BJ (cell line): Measurements from ENCODE around the gene DNAJC6. TPM values are rescaled to one million over a fixed set of nuclear protein-coding genes. Genes with fewer than 3 reads are reported as not detected.

Experiments used
- CTCF ChIA-PET: fragments of 350-600 bp; formaldehyde crosslinking; extraction: SDS; loops from one replicate; lab custom pipeline; 2021; ENCODE audit warnings: antibody characterized with exemption, inconsistent platforms; lab: Yijun Ruan, JAX
- POLR2A ChIA-PET: fragments of 300-600 bp; sonication (Branson Sonifier 250); formaldehyde crosslinking; extraction: SDS; loops from one replicate; lab custom pipeline; 2021; ENCODE audit warnings: antibody characterized with exemption; lab: Charles Lee
- DNase-seq: peaks from one replicate; pipeline ENCODE4 v3.0.0-alpha.2; 2011; ENCODE audit warnings: low read depth
- H3K27me3 ChIP-seq: 2 replicates; pipeline ENCODE4 v1.6.0; 2011; ENCODE audit warnings: low read length; ENCODE audit not compliant: control insufficient read depth, insufficient read depth
- H3K36me3 ChIP-seq: 2 replicates; pipeline ENCODE4 v1.5.1; 2011; ENCODE audit warnings: low read length; ENCODE audit not compliant: control insufficient read depth, insufficient read depth
- H3K4me3 ChIP-seq: 2 replicates; pipeline ENCODE4 v1.5.1; 2011; ENCODE audit warnings: low read depth, mild to moderate bottlenecking, control low read depth, low read length
- CTCF ChIP-seq: IDR thresholded peaks from 2 replicates; pipeline ENCODE4 v1.5.1; 2011; ENCODE audit warnings: low read depth, mild to moderate bottlenecking, control low read depth, inconsistent platforms, low read length, moderate library complexity; ENCODE audit not compliant: insufficient read depth
- polyA plus RNA-seq: library from polyadenylated mRNA; depleted of rRNA; stranded (reverse); fragments of >200 nt; gene quantifications from 2 replicates; pipeline ENCODE4 v1.2.3, GENCODE V29; 2011

Gene DNAJC6
- polyA plus RNA-seq, 1 experiment: 10.5 TPM

- ChIA-PET POLR2A (no interaction called here), CTCF (no interaction called here)
- H3K27me3 ChIP-seq: no peaks in the 10 kb centered on the region
- no peaks in the 10 kb centered on the region for H3K36me3 ChIP-seq
- no peak for DNase-seq
- no peak overlapping the region for H3K4me3 ChIP-seq
- TF ChIP-seq CTCF: no peak
Observed at GRCh38 chr1:65360648-65361047, 51.3 kb downstream of the DNAJC6 start.

DNA sequence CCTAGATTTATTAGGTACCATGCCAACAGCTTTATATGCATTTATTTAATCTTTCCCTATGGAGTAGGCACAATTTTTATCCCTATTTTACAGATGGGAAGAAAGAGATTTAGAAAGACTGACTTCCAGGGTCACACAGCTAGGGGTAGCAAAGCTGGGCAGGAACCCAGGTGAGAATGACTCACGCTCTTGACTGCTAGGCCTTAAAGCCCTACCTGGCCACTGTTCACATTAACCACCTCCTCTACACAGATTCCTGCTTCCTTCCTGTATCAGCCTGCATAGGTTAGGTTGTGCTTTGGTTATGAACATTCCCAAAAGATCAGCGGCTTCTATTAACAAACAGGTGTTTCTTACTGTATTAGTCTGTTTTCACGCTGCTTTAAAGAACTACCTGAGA, 53.2 kb downstream of the DNAJC6 start:
- ChIA-PET POLR2A (no interaction called here), CTCF (no interaction called here)
- TF ChIP-seq CTCF: no peak

GRCh38 chr1:65363484-65363883, 54.1 kb downstream of the DNAJC6 start:
- no peak for DNase-seq
- H3K4me3 ChIP-seq: no peak overlapping the region
- POLR2A ChIA-PET: no interaction called here
- no peak for TF ChIP-seq CTCF
- H3K27me3 ChIP-seq: no peaks in the 10 kb centered on the region
- H3K36me3 ChIP-seq: no peaks in the 10 kb centered on the region
- CTCF ChIA-PET: no interaction called here

More for the DNA sequence above, 53.2 kb downstream of the DNAJC6 start:
- Histone ChIP-seq H3K4me3 (no peak overlapping the region), H3K36me3 (no peaks in the 10 kb centered on the region), H3K27me3 (no peaks in the 10 kb centered on the region)
- DNase-seq: no peak

- CTCF ChIA-PET: no interaction called here
- DNase-seq: no peak
- Histone ChIP-seq H3K36me3 (no peaks in the 10 kb centered on the region), H3K4me3 (no peak overlapping the region), H3K27me3 (no peaks in the 10 kb centered on the region)
- TF ChIP-seq CTCF: no peak
- POLR2A ChIA-PET: no interaction called here
Observed at GRCh38 chr1:65368403-65368802, 59.1 kb downstream of the DNAJC6 start.

GRCh38 chr1:65371544-65371943, 62.2 kb downstream of the DNAJC6 start:
- Histone ChIP-seq H3K36me3 (no peaks in the 10 kb centered on the region), H3K4me3 (no peak overlapping the region), H3K27me3 (no peaks in the 10 kb centered on the region)
- DNase-seq: no peak
- ChIA-PET CTCF (interaction anchor here (2.8 kb wide), 1 partner anchor 13 kb away, joined by 8 read pairs; no protein-coding TSS in a partner anchor), POLR2A (no interaction called here)
- TF ChIP-seq CTCF: no peak
